A549 (cell line): ENCODE measurements around the gene TGIF1. TPM values are rescaled to one million over a fixed set of nuclear protein-coding genes. Genes with fewer than 3 reads are reported as not detected.

Source experiments
- ATAC-seq, 2 experiments: fragments of 200-7000 bp in 1 of 2; fragments of >200 bp in 1 of 2; cut with Nextera tagmentation in 1 of 2; cut with Tn5 transposase in 1 of 2; 3 replicates each; pipeline versions ENCODE4 v1.8.0 to v1.9.1; 2018 to 2020; ENCODE audit warnings: mild to moderate bottlenecking in 1 of 2, moderate library complexity in 1 of 2
- CTCF ChIA-PET: fragments of 300-600 bp; sonication (Branson Sonifier 250); formaldehyde crosslinking; extraction: SDS; loops from one replicate; lab custom pipeline; 2021; ENCODE audit warnings: antibody characterized with exemption, inconsistent platforms; lab: Yijun Ruan, JAX
- POLR2A ChIA-PET: fragments of 350-600 bp; formaldehyde crosslinking; extraction: SDS; loops from one replicate; lab custom pipeline; 2021; ENCODE audit warnings: antibody characterized with exemption, inconsistent platforms; lab: Yijun Ruan, JAX
- DNase-seq, 2 experiments: peaks; one replicate each; pipeline versions ENCODE4 v3.0.0 to v3.0.0-alpha.2; 2011 to 2016; ENCODE audit warnings: low read depth in 1 of 2, low spot score in 1 of 2
- FAIRE-seq: peaks from 2 replicates; lab custom pipeline; 2011; peaks lifted over from hg19 to GRCh38; lab: Jason Lieb, UNC
- H3K27ac ChIP-seq, 2 experiments: fragments of >200 bp; sonication (Bioruptor Twin); formaldehyde crosslinking; 3 replicates each; pipeline ENCODE4 v1.5.1; 2016 to 2017
- H3K4me1 ChIP-seq: fragments of >200 bp; sonication (Bioruptor Twin); formaldehyde crosslinking; 3 replicates; pipeline ENCODE4 v1.6.1; 2016
- H3K4me2 ChIP-seq: fragments of >200 bp; sonication (Bioruptor Twin); formaldehyde crosslinking; 3 replicates; pipeline ENCODE4 v1.6.1; 2016
- H3K4me3 ChIP-seq: fragments of >200 bp; sonication (Bioruptor Twin); formaldehyde crosslinking; 3 replicates; pipeline ENCODE4 v1.5.1; 2016
- H3K9me3 ChIP-seq: fragments of >200 bp; sonication (Bioruptor Twin); formaldehyde crosslinking; 3 replicates; pipeline ENCODE4 v1.6.1; 2016
- ATOH8 ChIP-seq: fragments of 250-450 bp; sonication (Bioruptor Pico); IDR thresholded peaks from 2 replicates; pipeline ENCODE4 v1.5.0; 2020; ENCODE audit warnings: low read depth, mild to moderate bottlenecking, moderate library complexity
- BHLHE40 ChIP-seq: IDR thresholded peaks from 2 replicates; pipeline ENCODE4 v1.6.1; 2012; ENCODE audit warnings: low read depth, low read length, inconsistent platforms
- CBX2 ChIP-seq: fragments of 200-600 bp; sonication (generic); IDR thresholded peaks from 2 replicates; pipeline ENCODE4 v1.6.1; 2016; ENCODE audit warnings: low read depth, mild to moderate bottlenecking, borderline replicate concordance
- CEBPB ChIP-seq, 2 experiments: fragments of >200 bp in 1 of 2; sonication (Bioruptor Twin) in 1 of 2; formaldehyde crosslinking in 1 of 2; IDR thresholded peaks; 2 replicates each; pipeline ENCODE4 v1.6.1; 2012 to 2016
- EHF ChIP-seq: fragments of 250-450 bp; sonication (Bioruptor Pico); IDR thresholded peaks from 2 replicates; pipeline ENCODE4 v1.5.0; 2020; ENCODE audit warnings: mild to moderate bottlenecking
- EP300 ChIP-seq, 2 experiments: fragments of >200 bp; sonication (Bioruptor Twin); formaldehyde crosslinking; IDR thresholded peaks; 2 replicates in 1 of 2; 3 replicates in 1 of 2; pipeline ENCODE4 v1.6.1; 2016 to 2017
- FOSB ChIP-seq: fragments of 250-450 bp; sonication (Bioruptor Pico); IDR thresholded peaks from 2 replicates; pipeline ENCODE4 v1.5.0; 2020; ENCODE audit warnings: mild to moderate bottlenecking, moderate library complexity
- GATA3 ChIP-seq: IDR thresholded peaks from 2 replicates; pipeline ENCODE4 v1.6.1; 2012; ENCODE audit warnings: borderline replicate concordance
- HES2 ChIP-seq: fragments of >200 bp; sonication (Bioruptor Twin); formaldehyde crosslinking; IDR thresholded peaks from 2 replicates; pipeline ENCODE4 v1.6.1; 2016
- HEYL ChIP-seq: fragments of 250-450 bp; sonication (Bioruptor Pico); IDR thresholded peaks from 2 replicates; pipeline ENCODE4 v1.8.0; 2021; ENCODE audit warnings: mild to moderate bottlenecking, moderate library complexity
- JUN ChIP-seq, 2 experiments: fragments of >200 bp; sonication (Bioruptor Twin); formaldehyde crosslinking; IDR thresholded peaks; 2 replicates in 1 of 2; 3 replicates in 1 of 2; pipeline ENCODE4 v1.6.1; 2016 to 2017
- JUNB ChIP-seq: fragments of >200 bp; sonication (Bioruptor Twin); formaldehyde crosslinking; IDR thresholded peaks from 2 replicates; pipeline ENCODE4 v1.6.1; 2016
- KDM1A ChIP-seq: fragments of 200-600 bp; sonication (generic); IDR thresholded peaks from 2 replicates; pipeline ENCODE4 v1.6.1; 2016; ENCODE audit warnings: low read depth, mild to moderate bottlenecking
- NR3C1 ChIP-seq: fragments of >200 bp; sonication (Bioruptor Twin); formaldehyde crosslinking; IDR thresholded peaks from 3 replicates; pipeline ENCODE4 v1.6.1; 2017
- PBX3 ChIP-seq: IDR thresholded peaks from 2 replicates; pipeline ENCODE4 v1.6.1; 2012
- POLR2A ChIP-seq: IDR thresholded peaks from 2 replicates; pipeline ENCODE4 v1.6.1; 2012; ENCODE audit warnings: mild to moderate bottlenecking, low read length
- RARB ChIP-seq: fragments of 250-450 bp; sonication (Bioruptor Pico); IDR thresholded peaks from 2 replicates; pipeline ENCODE4 v1.8.0; 2021; ENCODE audit warnings: mild to moderate bottlenecking, moderate library complexity
- RNF2 ChIP-seq: fragments of 200-600 bp; sonication (generic); IDR thresholded peaks from 2 replicates; pipeline ENCODE4 v1.6.1; 2016; ENCODE audit warnings: low read depth, mild to moderate bottlenecking, antibody characterized with exemption, moderate library complexity, borderline replicate concordance
- SMC3 ChIP-seq: fragments of >200 bp; sonication (Bioruptor Twin); formaldehyde crosslinking; IDR thresholded peaks from 3 replicates; pipeline ENCODE4 v1.6.1; 2018; ENCODE audit warnings: inconsistent platforms
- SREBF2 ChIP-seq: fragments of 450-650 bp; IDR thresholded peaks from 2 replicates; pipeline ENCODE4 v1.6.1; 2014; ENCODE audit warnings: mild to moderate bottlenecking, moderate library complexity
- TFCP2L1 ChIP-seq: fragments of 250-450 bp; sonication (Bioruptor Pico); IDR thresholded peaks from 2 replicates; pipeline ENCODE4 v1.5.0; 2021; ENCODE audit warnings: mild to moderate bottlenecking
- TP53 ChIP-seq: fragments of 250-450 bp; sonication (Bioruptor Pico); IDR thresholded peaks from 2 replicates; pipeline ENCODE4 v1.5.0; 2021; ENCODE audit warnings: mild to moderate bottlenecking, moderate library complexity
- ZNF302 ChIP-seq: fragments of 250-450 bp; sonication (Bioruptor Pico); IDR thresholded peaks from 2 replicates; pipeline ENCODE4 v1.9.0; 2021; ENCODE audit warnings: inconsistent platforms, mild to moderate bottlenecking, moderate library complexity
- WGBS: methylation state at CpG from one replicate; pipeline ENCODE4 v1.1.6; 2017; ENCODE audit errors: missing lambda C conversion rate; 5-methylcytosine and 5-hydroxymethylcytosine counted together
- polyA plus RNA-seq, 4 experiments: library from polyadenylated mRNA; depleted of rRNA in 3 of 4; stranded (reverse); fragments of >200 nt; fragmentation: RNase III in 1 of 4; extraction: RNeasy Plus Mini Kit Qiagen cat#74134 plus additional on column Dnase treatment in 1 of 4; gene quantifications; 2 replicates in 3 of 4; 3 replicates in 1 of 4; pipeline ENCODE4 v1.2.3, GENCODE V29; 2011 to 2017
- TF ChIP-seq, protein P1 (sequence below): fragments of 250-450 bp; sonication (Bioruptor Pico); IDR thresholded peaks from 2 replicates; pipeline ENCODE4 v1.5.0; 2021; ENCODE audit warnings: mild to moderate bottlenecking, moderate library complexity, borderline replicate concordance
- TF ChIP-seq, protein P2 (sequence below): IDR thresholded peaks from 2 replicates; pipeline ENCODE4 v1.6.1; 2012

Gene TGIF1
- polyA plus RNA-seq, 2 of the 4 experiments (the other 2 are of a cell fraction), result 160 to 174 TPM

DNA sequence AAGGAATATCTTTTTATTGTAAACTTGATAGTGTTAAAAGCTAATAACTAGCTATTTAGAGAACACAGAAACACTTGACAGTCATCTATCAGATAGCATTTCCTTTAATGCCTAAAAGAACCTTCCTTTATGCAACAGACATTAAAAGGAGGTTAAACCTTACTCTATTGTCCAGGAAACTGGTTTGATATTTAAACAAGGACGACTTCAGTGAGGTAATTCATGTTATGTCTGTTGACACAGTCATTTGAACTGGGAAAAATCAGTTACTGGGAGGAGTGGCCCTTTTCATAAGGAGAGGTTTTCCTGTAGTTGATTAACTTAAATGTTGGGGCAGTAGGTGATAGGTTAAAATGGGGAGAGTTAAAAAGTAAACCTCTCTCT, 6.7 kb downstream of the TGIF1 start (continued):
- TF ChIP-seq EP300 (IDR thresholded peaks at IDR 0.05) (peak in 1 of 2 experiments; percentile 33; a peak in 2 of 5 replicates), KDM1A (no peak), ATOH8 (CRISPR knock-in tag) (no peak), JUN (IDR thresholded peaks at IDR 0.05) (peak; percentile 26 to 50; a peak in 2 of 5 replicates), CEBPB (IDR thresholded peaks at IDR 0.05) (no peak)

DNA sequence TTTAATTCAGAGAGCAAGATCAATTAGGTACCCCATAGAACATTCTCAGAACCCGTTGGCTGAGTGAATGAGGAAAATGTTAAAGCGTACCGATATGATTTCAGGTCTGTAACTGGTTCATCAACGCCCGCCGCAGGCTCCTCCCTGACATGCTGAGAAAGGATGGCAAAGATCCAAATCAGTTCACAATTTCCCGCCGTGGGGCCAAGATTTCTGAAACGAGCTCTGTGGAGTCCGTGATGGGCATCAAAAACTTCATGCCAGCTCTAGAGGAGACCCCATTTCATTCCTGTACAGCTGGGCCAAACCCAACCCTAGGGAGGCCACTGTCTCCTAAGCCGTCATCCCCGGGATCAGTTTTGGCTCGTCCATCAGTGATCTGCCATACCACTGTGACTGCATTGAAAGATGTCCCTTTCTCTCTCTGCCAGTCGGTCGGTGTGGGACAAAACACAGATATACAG, 7.3 kb downstream of the TGIF1 start:
- ATAC-seq (peak in 1 of 2 experiments; percentile 29; a peak in 3 of 6 replicates), FAIRE-seq (no peak), DNase-seq (peak in 1 of 2 experiments; percentile 58)
- CTCF ChIA-PET, result interaction anchor here (0.8 to 11.1 kb wide), 4 partner anchors 10 to 209 kb away, joined by 3 to 109 read pairs (median 22); no protein-coding TSS in a partner anchor
- 3% methylated on average over 15 of the region's 15 CpGs for WGBS
- Histone ChIP-seq H3K4me3 (peak overlapping the region; percentile 93), H3K4me2 (peak overlapping the region; percentile 98), H3K9me3 (peaks cover 8% of the 10 kb centered on the region; the same call in 1 of the 3 replicates), H3K27ac (peak overlapping the region; percentile 98 to 100), H3K4me1 (peaks cover 47% of the 10 kb centered on the region)
- TF ChIP-seq POLR2A (no peak), JUNB (no peak), JUN (IDR thresholded peaks at IDR 0.05) (peak in 1 of 2 experiments; percentile 66; a peak in 3 of 5 replicates), RNF2 (no peak)
- POLR2A ChIA-PET, result interaction anchor here (1.1 to 11.5 kb wide), 3 partner anchors 9 to 146 kb away, joined by 4 to 146 read pairs (median 36); no protein-coding TSS in a partner anchor

- WGBS, result 7% methylated on average over 3 of the region's 3 CpGs
- CTCF ChIA-PET, result interaction anchor here (1.0 to 11.1 kb wide), 4 partner anchors 127 to 208 kb away, joined by 3 to 109 read pairs (median 22); no protein-coding TSS in a partner anchor
- no peak for TF ChIP-seq HEYL (CRISPR knock-in tag)
- TF ChIP-seq TFCP2L1 (CRISPR knock-in tag), result peak; percentile 29; the same call in 1 of the 2 replicates
- TF ChIP-seq SREBF2, result no peak
- TF ChIP-seq ZNF302 (CRISPR knock-in tag), result no peak
- Histone ChIP-seq H3K9me3 (peaks cover 8% of the 10 kb centered on the region; the same call in 1 of the 3 replicates), H3K4me3 (peak overlapping the region; percentile 93), H3K4me1 (peaks cover 57% of the 10 kb centered on the region), H3K4me2 (peak overlapping the region; percentile 98), H3K27ac (peak overlapping the region; percentile 98 to 100)
- POLR2A ChIA-PET, result interaction anchor here (0.8 to 11.5 kb wide), 7 partner anchors 7 to 208 kb away, joined by 3 to 146 read pairs (median 5); no protein-coding TSS in a partner anchor
- DNase-seq (no peak), FAIRE-seq (no peak), ATAC-seq (no peak)
Measured at GRCh38 chr18:3458378-3458777, 8.4 kb downstream of the TGIF1 start.

- Histone ChIP-seq H3K4me3 (peak overlapping the region; percentile 93), H3K4me2 (peak overlapping the region; percentile 98), H3K27ac (peak overlapping the region; percentile 98 to 100), H3K9me3 (peaks cover 8% of the 10 kb centered on the region; the same call in 1 of the 3 replicates), H3K4me1 (peaks cover 58% of the 10 kb centered on the region)
- WGBS, result 9% methylated on average over 5 of the region's 5 CpGs
- peak; percentile 49 to 69 for ATAC-seq
- ChIA-PET POLR2A (interaction anchor here (0.5 to 11.5 kb wide), 11 partner anchors 8 to 207 kb away, joined by 3 to 146 read pairs (median 4); no protein-coding TSS in a partner anchor), CTCF (interaction anchor here (1.8 to 11.1 kb wide), 4 partner anchors 126 to 207 kb away, joined by 5 to 109 read pairs (median 26); no protein-coding TSS in a partner anchor)
- peak; percentile 84 for FAIRE-seq
- peak in 1 of 2 experiments; percentile 88 for DNase-seq
- TF ChIP-seq RARB (CRISPR knock-in tag) (peak; percentile 63; the same call in 1 of the 2 replicates), GATA3 (peak; percentile 82), ZNF302 (CRISPR knock-in tag) (no peak), TP53 (peak; percentile 65; the same call in 1 of the 2 replicates), PBX3 (no peak), NR3C1 (no peak), BHLHE40 (no peak), EP300 (IDR thresholded peaks at IDR 0.05) (peak; percentile 92 to 93; a peak in 4 of 5 replicates), POLR2A (no peak), HES2 (no peak), EHF (CRISPR knock-in tag) (peak; percentile 75; the same call in 1 of the 2 replicates), SREBF2 (no peak), FOSB (CRISPR knock-in tag) (no peak; the same call in 1 of the 2 replicates), CBX2 (no peak), SMC3 (peak; percentile 21; the same call in 1 of the 3 replicates)
- TF ChIP-seq, protein P1, sequence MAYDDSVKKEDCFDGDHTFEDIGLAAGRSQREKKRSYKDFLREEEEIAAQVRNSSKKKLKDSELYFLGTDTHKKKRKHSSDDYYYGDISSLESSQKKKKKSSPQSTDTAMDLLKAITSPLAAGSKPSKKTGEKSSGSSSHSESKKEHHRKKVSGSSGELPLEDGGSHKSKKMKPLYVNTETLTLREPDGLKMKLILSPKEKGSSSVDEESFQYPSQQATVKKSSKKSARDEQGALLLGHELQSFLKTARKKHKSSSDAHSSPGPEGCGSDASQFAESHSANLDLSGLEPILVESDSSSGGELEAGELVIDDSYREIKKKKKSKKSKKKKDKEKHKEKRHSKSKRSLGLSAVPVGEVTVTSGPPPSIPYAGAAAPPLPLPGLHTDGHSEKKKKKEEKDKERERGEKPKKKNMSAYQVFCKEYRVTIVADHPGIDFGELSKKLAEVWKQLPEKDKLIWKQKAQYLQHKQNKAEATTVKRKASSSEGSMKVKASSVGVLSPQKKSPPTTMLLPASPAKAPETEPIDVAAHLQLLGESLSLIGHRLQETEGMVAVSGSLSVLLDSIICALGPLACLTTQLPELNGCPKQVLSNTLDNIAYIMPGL (CRISPR knock-in tag), result 0 out of 2 replicates have a peak, but pooled peaks have one; percentile 11
- TF ChIP-seq, protein P2, sequence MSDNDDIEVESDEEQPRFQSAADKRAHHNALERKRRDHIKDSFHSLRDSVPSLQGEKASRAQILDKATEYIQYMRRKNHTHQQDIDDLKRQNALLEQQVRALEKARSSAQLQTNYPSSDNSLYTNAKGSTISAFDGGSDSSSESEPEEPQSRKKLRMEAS, result 0 out of 2 replicates have a peak, but pooled peaks have one; percentile 22
Measured at GRCh38 chr18:3458952-3459853, 9.2 kb downstream of the TGIF1 start.
